Measurements from ENCODE around the gene SHB. TPM values are rescaled to one million over a fixed set of nuclear protein-coding genes. Genes with fewer than 3 reads are reported as not detected.
A peak's percentile ranks its signal among the peaks of the same experiment; 100 is the strongest.

Gene SHB
- total RNA-seq, 1 donor from 2014 or later = 16.7 TPM

GRCh38 chr9:37909326-37909725 is 159.7 kb downstream of the SHB start:
- Mint-ChIP-seq H3K27ac (ENCODE audit: unreplicated experiment) (no peak overlapping the region), H3K4me3 (ENCODE audit: unreplicated experiment) (no peak overlapping the region), H3K4me1 (ENCODE audit: unreplicated experiment) (peaks cover 12% of the 10 kb centered on the region), H3K9me3 (ENCODE audit: unreplicated experiment) (no peaks in the 10 kb centered on the region), H3K36me3 (ENCODE audit: unreplicated experiment) (no peaks in the 10 kb centered on the region), H3K27me3 (ENCODE audit: unreplicated experiment) (no peaks in the 10 kb centered on the region)
- DNase-seq (ENCODE audit: extremely low spot score, unreplicated experiment) = no peak
- no peak for TF ChIP-seq CTCF (IDR thresholded peaks at IDR 0.05)

GRCh38 chr9:37908698-37909186 is 160.3 kb downstream of the SHB start:
- Mint-ChIP-seq H3K27me3 (ENCODE audit: unreplicated experiment) (no peaks in the 10 kb centered on the region), H3K9me3 (ENCODE audit: unreplicated experiment) (no peaks in the 10 kb centered on the region), H3K27ac (ENCODE audit: unreplicated experiment) (no peak overlapping the region), H3K36me3 (ENCODE audit: unreplicated experiment) (no peaks in the 10 kb centered on the region), H3K4me1 (ENCODE audit: unreplicated experiment) (peaks cover 11% of the 10 kb centered on the region), H3K4me3 (ENCODE audit: unreplicated experiment) (no peak overlapping the region)
- TF ChIP-seq CTCF (IDR thresholded peaks at IDR 0.05) = no peak
- DNase-seq (ENCODE audit: extremely low spot score, unreplicated experiment) = peak; percentile 42

- TF ChIP-seq CTCF (IDR thresholded peaks at IDR 0.05) = no peak
- no peak overlapping the region for H3K27ac Mint-ChIP-seq (ENCODE audit: unreplicated experiment)
- no peaks in the 10 kb centered on the region for H3K9me3 Mint-ChIP-seq (ENCODE audit: unreplicated experiment)
- peak; percentile 6 for DNase-seq (ENCODE audit: extremely low spot score, unreplicated experiment)
- no peaks in the 10 kb centered on the region for H3K36me3 Mint-ChIP-seq (ENCODE audit: unreplicated experiment)
- H3K4me3 Mint-ChIP-seq (ENCODE audit: unreplicated experiment) = no peak overlapping the region
- H3K27me3 Mint-ChIP-seq (ENCODE audit: unreplicated experiment) = no peaks in the 10 kb centered on the region
- peaks cover 11% of the 10 kb centered on the region for H3K4me1 Mint-ChIP-seq (ENCODE audit: unreplicated experiment)
Measured at GRCh38 chr9:37908283-37908682, 160.7 kb downstream of the SHB start.

GRCh38 chr9:37906312-37907239 is 162.5 kb downstream of the SHB start:
- H3K4me3 Mint-ChIP-seq (ENCODE audit: unreplicated experiment) = no peak overlapping the region
- no peaks in the 10 kb centered on the region for H3K27me3 Mint-ChIP-seq (ENCODE audit: unreplicated experiment)
- no peak overlapping the region for H3K27ac Mint-ChIP-seq (ENCODE audit: unreplicated experiment)
- no peak for TF ChIP-seq CTCF (IDR thresholded peaks at IDR 0.05)
- H3K9me3 Mint-ChIP-seq (ENCODE audit: unreplicated experiment) = no peaks in the 10 kb centered on the region
- H3K36me3 Mint-ChIP-seq (ENCODE audit: unreplicated experiment) = no peaks in the 10 kb centered on the region
- H3K4me1 Mint-ChIP-seq (ENCODE audit: unreplicated experiment) = peaks cover 22% of the 10 kb centered on the region
- peak; percentile 60 for DNase-seq (ENCODE audit: extremely low spot score, unreplicated experiment)

- Mint-ChIP-seq H3K27me3 (ENCODE audit: unreplicated experiment) (no peaks in the 10 kb centered on the region), H3K9me3 (ENCODE audit: unreplicated experiment) (no peaks in the 10 kb centered on the region), H3K27ac (ENCODE audit: unreplicated experiment) (no peak overlapping the region), H3K4me3 (ENCODE audit: unreplicated experiment) (no peak overlapping the region), H3K36me3 (ENCODE audit: unreplicated experiment) (no peaks in the 10 kb centered on the region), H3K4me1 (ENCODE audit: unreplicated experiment) (peaks cover 22% of the 10 kb centered on the region)
- peak; percentile 67 for DNase-seq (ENCODE audit: extremely low spot score, unreplicated experiment)
- TF ChIP-seq CTCF (IDR thresholded peaks at IDR 0.05) = no peak
Measured at GRCh38 chr9:37905776-37906175, 163.3 kb downstream of the SHB start.

Measured in osteocyte (in vitro differentiated cells).